H1 (cell line): Measurements from ENCODE around the gene POLG. TPM values are rescaled to one million over a fixed set of nuclear protein-coding genes. Genes with fewer than 3 reads are reported as not detected.

Source experiments
- CTCF ChIA-PET: fragments of 300-600 bp; sonication (Branson Sonifier 250); formaldehyde crosslinking; loops from one replicate; lab custom pipeline; 2021; ENCODE audit not compliant: partially characterized antibody; lab: Charles Lee
- POLR2A ChIA-PET: fragments of 300-600 bp; sonication (Branson Sonifier 250); formaldehyde crosslinking; loops from one replicate; lab custom pipeline; 2021; ENCODE audit warnings: inconsistent platforms; ENCODE audit not compliant: partially characterized antibody; lab: Charles Lee
- DNase-seq, 2 experiments: peaks; one replicate each; pipeline versions ENCODE4 v3.0.0 to v3.0.0-alpha.2; 2010 to 2022; ENCODE audit warnings: low spot score in 2 of 2, low read depth in 1 of 2, mixed read lengths in 1 of 2
- FAIRE-seq: peaks from 2 replicates; lab custom pipeline; 2011; peaks lifted over from hg19 to GRCh38; lab: Jason Lieb, UNC
- H2AFZ ChIP-seq: 2 replicates; pipeline ENCODE4 v1.8.1; 2012; ENCODE audit warnings: low read length, inconsistent platforms
- H2AK5ac ChIP-seq: 2 replicates; pipeline ENCODE4 v1.6.1; 2013; ENCODE audit warnings: low read depth, low read length
- H2BK120ac ChIP-seq: replicated peaks from 2 replicates; pipeline ENCODE3; 2013; ENCODE audit warnings: low read depth, low read length, inconsistent platforms
- H2BK12ac ChIP-seq: 2 replicates; pipeline ENCODE4 v1.6.1; 2013; ENCODE audit warnings: low read depth, low read length
- H2BK15ac ChIP-seq: 2 replicates; pipeline ENCODE4 v1.6.1; 2013; ENCODE audit warnings: low read length
- H2BK20ac ChIP-seq: 2 replicates; pipeline ENCODE4 v1.6.1; 2013; ENCODE audit warnings: low read length
- H2BK5ac ChIP-seq: 2 replicates; pipeline ENCODE4 v1.6.1; 2013; ENCODE audit warnings: low read depth, low read length
- H3K14ac ChIP-seq: 2 replicates; pipeline ENCODE4 v1.6.1; 2013; ENCODE audit warnings: inconsistent platforms; ENCODE audit not compliant: insufficient read length
- H3K18ac ChIP-seq: 2 replicates; pipeline ENCODE4 v1.6.1; 2013; ENCODE audit warnings: low read length; ENCODE audit errors: extremely low read depth
- H3K23ac ChIP-seq: 2 replicates; pipeline ENCODE4 v1.6.1; 2013; ENCODE audit warnings: inconsistent platforms; ENCODE audit not compliant: insufficient read length
- H3K23me2 ChIP-seq: 2 replicates; pipeline ENCODE4 v1.6.1; 2013; ENCODE audit warnings: low read depth, low read length
- H3K27ac ChIP-seq: 2 replicates; pipeline ENCODE4 v1.6.1; 2011; ENCODE audit warnings: low read depth, low read length, inconsistent platforms
- H3K27me3 ChIP-seq, 4 experiments: replicated peaks in 1 of 4; 1 replicate in 1 of 4; 2 replicates in 3 of 4; pipeline versions ENCODE4 v1.6.1 to v1.8.1; 2011 to 2013; ENCODE audit warnings: low read length in 3 of 4, mild to moderate bottlenecking in 3 of 4, inconsistent platforms in 2 of 4, mixed read lengths in 2 of 4, moderate library complexity in 1 of 4; ENCODE audit not compliant: control insufficient read depth in 3 of 4, insufficient read depth in 3 of 4; ENCODE audit errors: extremely low read depth in 1 of 4
- H3K36me3 ChIP-seq, 4 experiments: 2 replicates each; pipeline versions ENCODE4 v1.6.1 to v1.8.1; 2011 to 2013; ENCODE audit warnings: mild to moderate bottlenecking in 4 of 4, low read length in 3 of 4, moderate library complexity in 2 of 4, control low read depth in 1 of 4, inconsistent platforms in 1 of 4; ENCODE audit not compliant: insufficient read depth in 4 of 4, control insufficient read depth in 2 of 4
- H3K4ac ChIP-seq: replicated peaks from 2 replicates; pipeline ENCODE3; 2013; ENCODE audit warnings: low read length, low read depth, mixed read lengths, inconsistent platforms; ENCODE audit not compliant: insufficient read length
- H3K4me1 ChIP-seq, 4 experiments: replicated peaks in 1 of 4; 1 replicate in 1 of 4; 2 replicates in 3 of 4; pipeline versions ENCODE4 v1.6.1 to v1.8.1; 2011 to 2013; ENCODE audit warnings: low read length in 3 of 4, inconsistent platforms in 2 of 4, mixed read lengths in 1 of 4; ENCODE audit not compliant: insufficient read depth in 4 of 4, control insufficient read depth in 3 of 4
- H3K4me2 ChIP-seq, 2 experiments: 2 replicates each; pipeline versions ENCODE4 v1.6.1 to v1.8.1; 2011 to 2013; ENCODE audit warnings: low read depth in 2 of 2, low read length in 2 of 2, control low read depth in 1 of 2, inconsistent platforms in 1 of 2, mild to moderate bottlenecking in 1 of 2; ENCODE audit not compliant: insufficient read depth in 1 of 2
- H3K4me3 ChIP-seq, 4 experiments: fragments of 200-600, 300-600 bp in 1 of 4; sonication (generic), shearing (Covaris generic), sonication (Bioruptor Twin) in 1 of 4; 2 replicates each; pipeline versions ENCODE4 v1.5.1 to v1.8.1; 2011 to 2016; ENCODE audit warnings: low read length in 4 of 4, low read depth in 3 of 4, control low read depth in 2 of 4, inconsistent platforms in 2 of 4, mild to moderate bottlenecking in 2 of 4, mixed read lengths in 1 of 4, moderate library complexity in 1 of 4; ENCODE audit not compliant: insufficient read depth in 2 of 4; ENCODE audit errors: extremely low read depth in 1 of 4
- H3K56ac ChIP-seq: replicated peaks from 2 replicates; pipeline ENCODE3; 2013; ENCODE audit warnings: low read depth, mild to moderate bottlenecking, mixed read lengths, low read length, inconsistent platforms; ENCODE audit not compliant: insufficient read length
- H3K79me1 ChIP-seq: 2 replicates; pipeline ENCODE4 v1.6.1; 2013; ENCODE audit warnings: low read depth, low read length, control low read depth
- H3K79me2 ChIP-seq, 2 experiments: 2 replicates each; pipeline versions ENCODE4 v1.6.1 to v1.8.1; 2012 to 2013; ENCODE audit warnings: low read length in 2 of 2, mild to moderate bottlenecking in 2 of 2, inconsistent platforms in 1 of 2; ENCODE audit not compliant: insufficient read depth in 2 of 2, control insufficient read depth in 1 of 2
- H3K9ac ChIP-seq, 4 experiments: replicated peaks in 1 of 4; 1 replicate in 1 of 4; 2 replicates in 3 of 4; pipeline versions ENCODE4 v1.6.1 to v1.8.1; 2011 to 2013; ENCODE audit warnings: low read depth in 3 of 4, low read length in 3 of 4, control low read depth in 2 of 4, mild to moderate bottlenecking in 2 of 4, moderate library complexity in 2 of 4, inconsistent platforms in 1 of 4; ENCODE audit errors: extremely low read depth in 1 of 4
- H3K9me3 ChIP-seq, 2 experiments: 2 replicates each; pipeline versions ENCODE4 v1.6.1 to v1.8.1; 2012 to 2013; ENCODE audit warnings: mild to moderate bottlenecking in 2 of 2, moderate library complexity in 2 of 2, control low read depth in 1 of 2, inconsistent platforms in 1 of 2, low read depth in 1 of 2, low read length in 1 of 2, mixed read lengths in 1 of 2; ENCODE audit not compliant: insufficient read depth in 2 of 2
- H4K20me1 ChIP-seq, 2 experiments: replicated peaks in 1 of 2; 2 replicates each; pipeline versions ENCODE3 to v1.8.1; 2011 to 2013; ENCODE audit warnings: inconsistent platforms in 2 of 2, low read length in 2 of 2, mild to moderate bottlenecking in 1 of 2; ENCODE audit not compliant: insufficient read depth in 2 of 2, control insufficient read depth in 1 of 2
- H4K5ac ChIP-seq: 2 replicates; pipeline ENCODE4 v1.6.1; 2013; ENCODE audit warnings: low read length, low read depth, mixed read lengths, inconsistent platforms; ENCODE audit not compliant: insufficient read length
- H4K8ac ChIP-seq: 2 replicates; pipeline ENCODE4 v1.8.0; 2013; ENCODE audit warnings: mild to moderate bottlenecking, moderate library complexity, low read length, inconsistent platforms; ENCODE audit not compliant: insufficient read depth; ENCODE audit errors: extremely low read depth
- H4K91ac ChIP-seq: replicated peaks from 2 replicates; pipeline ENCODE3; 2013; ENCODE audit warnings: low read length, mixed read lengths, inconsistent platforms; ENCODE audit not compliant: insufficient read length
- CEBPB ChIP-seq: IDR thresholded peaks from 2 replicates; pipeline ENCODE4 v1.6.1; 2012; ENCODE audit warnings: low read depth, low read length
- GTF2F1 ChIP-seq: IDR thresholded peaks from 2 replicates; pipeline ENCODE4 v1.6.1; 2012; ENCODE audit warnings: low read depth, low read length, improper control_type of control experiment, borderline replicate concordance
- POLR2A ChIP-seq, 2 experiments: IDR thresholded peaks; 1 replicate in 1 of 2; 2 replicates in 1 of 2; pipeline ENCODE4 v1.6.1; 2011; ENCODE audit warnings: low read depth in 2 of 2, low read length in 2 of 2, mild to moderate bottlenecking in 2 of 2; ENCODE audit errors: control extremely low read depth in 1 of 2
- POLR2AphosphoS5 ChIP-seq: IDR thresholded peaks from 2 replicates; pipeline ENCODE4 v1.6.1; 2011; ENCODE audit warnings: low read depth, low read length
- RXRA ChIP-seq: IDR thresholded peaks from 2 replicates; pipeline ENCODE4 v1.6.1; 2011; ENCODE audit warnings: low read depth, mild to moderate bottlenecking, low read length, moderate library complexity; ENCODE audit not compliant: insufficient read depth
- WGBS, 2 experiments: shearing (Covaris generic) in 1 of 2; methylation state at CpG; one replicate each; pipeline versions ENCODE4 v1.1.6 to v1.1.7; 2013 to 2015; ENCODE audit warnings: low lambda C conversion rate in 2 of 2, mixed read lengths in 2 of 2, inconsistent platforms in 1 of 2, low coverage in 1 of 2, missing lambda C conversion rate in 1 of 2; ENCODE audit not compliant: insufficient replicate concordance in 2 of 2, insufficient coverage in 1 of 2, insufficient read length in 1 of 2; ENCODE audit errors: extremely low coverage in 1 of 2, missing lambda C conversion rate in 1 of 2; 5-methylcytosine and 5-hydroxymethylcytosine counted together
- polyA plus RNA-seq, 7 experiments: library from polyadenylated mRNA; depleted of rRNA in 3 of 7; stranded (reverse) in 5 of 7; unstranded in 2 of 7; fragments of >200 nt in 5 of 7; fragments of 200-250 nt in 2 of 7; gene quantifications; 1 replicate in 5 of 7; 2 replicates in 1 of 7; 4 replicates in 1 of 7; pipeline versions ENCODE4 v1.2.1 to v1.2.3, GENCODE V29; 2011 to 2013; ENCODE audit warnings: missing spikeins in 2 of 7, mixed read lengths in 2 of 7
- total RNA-seq: library from RNA; stranded (reverse); fragmentation: NEBNext Ultra II Directional; extraction: Animal tissue kit (Norgen Biotek cat#: 25700); gene quantifications from 2 replicates; pipeline ENCODE4 v1.2.1, GENCODE V29; 2021

POLG gene
- total and polyA plus RNA-seq, 2 of the 8 experiments (the other 6 are each of a cell fraction or from before 2014, with no cell fraction given), result 14.8 to 52.3 TPM

- peaks cover 2% of the 10 kb centered on the region; the same call in 1 of the 2 replicates for H3K79me1 ChIP-seq
- no peak for FAIRE-seq
- no peak overlapping the region for H2AFZ ChIP-seq
- ChIA-PET POLR2A (interaction anchor here (1.0 to 20.0 kb wide), 2 partner anchors 11 to 12 kb away, joined by 4 to 250 read pairs; partner anchors contain the start of gene POLG), CTCF (interaction anchor here (0.9 to 1.8 kb wide), 3 partner anchors 9 to 108 kb away, joined by 3 to 4 read pairs (median 3); no protein-coding TSS in a partner anchor)
- H3K36me3 ChIP-seq, result peaks cover 35 to 89% (median 72%) of the 10 kb centered on the region in 4 experiments
- no peak overlapping the region for H3K56ac ChIP-seq
- no peak overlapping the region for H3K23ac ChIP-seq
- 89% methylated on average over 2 of the region's 2 CpGs; no CpG with 5 or more reads in 1 of the 2 experiments for WGBS, 2 experiments
- H4K8ac ChIP-seq, result no peak overlapping the region
- TF ChIP-seq POLR2A (IDR thresholded peaks at IDR 0.05; ENCODE audit: control extremely low read depth in 1 of 2, low read depth in 2 of 2, low read length in 2 of 2), result peak; percentile 26 to 71; a peak in 2 of 3 replicates
- TF ChIP-seq POLR2AphosphoS5, result 0 out of 2 replicates have a peak, but pooled peaks have one; percentile 35
- TF ChIP-seq CEBPB, result no peak
- no peak for TF ChIP-seq RXRA
- TF ChIP-seq GTF2F1, result no peak
- H3K4me2 ChIP-seq, result no peak overlapping the region
- H3K27me3 ChIP-seq, result no peaks in the 10 kb centered on the region
- no peaks in the 10 kb centered on the region for H3K4me1 ChIP-seq
- H2BK12ac ChIP-seq, result no peak overlapping the region
- no peak overlapping the region for H4K5ac ChIP-seq
- no peak overlapping the region for H3K4ac ChIP-seq
- no peak overlapping the region for H2BK120ac ChIP-seq
- H4K20me1 ChIP-seq, result peaks cover under 1 to 9% of the 10 kb centered on the region in 2 experiments
- H2BK5ac ChIP-seq, result no peak overlapping the region
- H3K23me2 ChIP-seq, result no peaks in the 10 kb centered on the region; the same call in 1 of the 2 replicates
- no peak overlapping the region for H3K9ac ChIP-seq
- no peak overlapping the region for H3K18ac ChIP-seq
- H3K27ac ChIP-seq, result no peak overlapping the region
- H3K4me3 ChIP-seq, result no peak overlapping the region
- H2BK20ac ChIP-seq, result no peak overlapping the region
- no peak overlapping the region for H4K91ac ChIP-seq
- DNase-seq, result no peak
- H3K14ac ChIP-seq, result no peak overlapping the region
- no peaks in the 10 kb centered on the region for H3K9me3 ChIP-seq
- no peaks in the 10 kb centered on the region for H3K79me2 ChIP-seq
- no peak overlapping the region for H2BK15ac ChIP-seq
- no peak overlapping the region for H2AK5ac ChIP-seq
Observed at GRCh38 chr15:89315375-89315929, 19.2 kb downstream of the POLG start.
